HG02870 (cell line): Measurements from ENCODE around the gene HHLA2.

Experiments used
- ATAC-seq: cut with Tn5 transposase; IDR thresholded peaks from one replicate; pipeline ENCODE4 v1.9.1; 2021; ENCODE audit warnings: mild to moderate bottlenecking, moderate library complexity; ENCODE audit not compliant: unreplicated experiment

HHLA2 gene

GRCh38 chr3:108391917-108392593, 95.7 kb downstream of the HHLA2 start:
- no peak for ATAC-seq

GRCh38 chr3:108393128-108393900, 97.0 kb downstream of the HHLA2 start:
- no peak for ATAC-seq

GRCh38 chr3:108394016-108394415, 97.7 kb downstream of the HHLA2 start:
- ATAC-seq: no peak

GRCh38 chr3:108394563-108394962, 98.2 kb downstream of the HHLA2 start:
- ATAC-seq: no peak

- ATAC-seq: no peak
Measured at GRCh38 chr3:108396336-108396735, 100.0 kb downstream of the HHLA2 start.

- no peak for ATAC-seq
Measured at GRCh38 chr3:108398510-108398909, 102.2 kb downstream of the HHLA2 start.

GRCh38 chr3:108401836-108402235, 105.5 kb downstream of the HHLA2 start:
- ATAC-seq: no peak

GRCh38 chr3:108403198-108403597, 106.8 kb downstream of the HHLA2 start:
- ATAC-seq: no peak

GRCh38 chr3:108403686-108404345, 107.5 kb downstream of the HHLA2 start:
- ATAC-seq: no peak

GRCh38 chr3:108404368-108404767, 108.0 kb downstream of the HHLA2 start:
- no peak for ATAC-seq

GRCh38 chr3:108406063-108406660, 109.8 kb downstream of the HHLA2 start:
- no peak for ATAC-seq

GRCh38 chr3:108406661-108407206, 110.4 kb downstream of the HHLA2 start:
- peak; percentile 92 for ATAC-seq

GRCh38 chr3:108407886-108408285, 111.5 kb downstream of the HHLA2 start:
- ATAC-seq: no peak

GRCh38 chr3:108408883-108409799, 112.8 kb downstream of the HHLA2 start:
- ATAC-seq: no peak

- no peak for ATAC-seq
Measured at GRCh38 chr3:108409800-108410178, 113.4 kb downstream of the HHLA2 start.

GRCh38 chr3:108410531-108410984, 114.2 kb downstream of the HHLA2 start:
- ATAC-seq: no peak

- no peak for ATAC-seq
Measured at GRCh38 chr3:108412121-108412750, 115.9 kb downstream of the HHLA2 start.

GRCh38 chr3:108414007-108414406, 117.7 kb downstream of the HHLA2 start:
- no peak for ATAC-seq

- no peak for ATAC-seq
Measured at GRCh38 chr3:108415661-108416060, 119.3 kb downstream of the HHLA2 start.
